ENCODE measurements around the gene TPBGL. TPM values are rescaled to one million over a fixed set of nuclear protein-coding genes. Genes with fewer than 3 reads are reported as not detected.

TPBGL gene
- total and polyA plus RNA-seq, 10 donors, result 0.10 to 0.59 (median 0.16) TPM; not detected in 3

DNA sequence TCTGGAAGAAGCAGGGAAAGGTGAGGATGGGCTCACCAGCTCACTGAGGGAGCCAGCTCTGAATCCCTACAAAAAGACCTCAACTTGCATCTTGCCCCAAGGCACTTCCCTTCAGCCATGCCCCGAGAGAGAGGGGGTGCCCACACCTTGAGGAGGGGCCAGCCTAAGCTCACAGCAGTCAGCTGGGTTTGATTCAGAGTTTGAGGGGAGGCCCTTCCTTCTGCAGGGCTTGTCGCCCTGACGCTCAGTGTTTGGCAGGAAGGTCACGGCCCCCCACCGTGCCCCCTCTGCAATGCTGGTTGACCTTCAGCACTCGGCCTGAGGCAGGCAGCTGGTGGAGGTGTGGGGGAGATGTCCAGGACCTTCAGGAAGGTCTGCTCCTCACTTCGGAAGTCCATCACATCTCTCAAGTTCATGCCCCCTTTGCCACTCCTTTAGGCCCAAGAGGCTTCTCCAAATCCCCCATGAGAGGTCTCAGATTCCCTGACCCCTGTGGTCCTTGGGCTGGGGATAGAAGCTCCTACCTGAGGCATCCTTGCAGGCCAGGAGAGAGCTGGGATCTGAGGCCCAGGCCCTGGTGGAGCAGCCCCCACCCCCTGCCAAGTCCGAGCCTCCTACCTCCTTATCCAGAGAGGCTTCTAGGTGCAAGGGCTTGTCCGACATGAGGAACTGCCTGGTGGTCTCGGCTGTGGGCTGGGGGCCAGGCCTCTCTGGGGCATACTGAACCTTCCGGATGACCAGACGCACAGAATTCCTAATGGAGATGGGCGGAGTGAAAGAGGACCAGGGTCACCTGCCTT lies 37.6 kb downstream of the TPBGL start:
- no peak overlapping the region for H3K4me3 ChIP-seq
- no peaks in the 10 kb centered on the region for H3K9me3 ChIP-seq
- intact Hi-C loops (cut with DNase I; ENCODE audit: low total_unique reads), result no loop called here
- H3K27ac ChIP-seq, result peak overlapping the region in 7 of 8 donors; percentile 20 to 88 (median 72)
- DNase-seq, result peak; percentile 73
- no peaks in the 10 kb centered on the region for H3K27me3 ChIP-seq (replicated peaks in 1 of 7)
- peaks cover 0 to 100% (median 54%) of the 10 kb centered on the region in 6 donors for H3K36me3 ChIP-seq
- TF ChIP-seq POLR2A (IDR thresholded peaks at IDR 0.05) (no peak), POLR2AphosphoS5 (IDR thresholded peaks at IDR 0.05) (peak in 1 of 3 donors; percentile 15)
- H3K4me1 ChIP-seq, result peaks cover 0 to 71% (median 47%) of the 10 kb centered on the region in 6 donors
- 76 to 87% (median 82%) methylated on average over 11 to 13 of the region's 13 CpGs for WGBS, 5 donors

DNA sequence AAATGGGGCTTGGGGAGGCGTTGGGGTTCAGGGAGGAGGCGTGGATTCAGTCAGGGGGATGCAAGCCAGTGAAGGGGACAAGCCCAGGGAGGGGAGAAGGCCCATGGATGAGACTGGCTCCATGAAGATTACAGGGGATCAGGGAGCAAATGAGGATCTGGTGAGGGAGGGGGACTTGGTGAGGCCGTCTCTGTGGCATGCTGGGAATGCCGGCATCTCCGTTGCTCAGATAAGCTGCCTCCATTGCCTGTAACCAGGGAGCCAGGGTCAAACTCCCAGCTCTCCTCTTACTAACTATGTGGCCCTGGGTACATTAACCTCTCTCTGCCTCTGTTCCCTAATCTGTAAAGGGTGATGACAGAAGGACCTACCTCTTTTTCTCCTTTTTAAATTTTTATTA lies 38.7 kb downstream of the TPBGL start:
- Histone ChIP-seq H3K27me3 (replicated peaks in 1 of 7) (no peaks in the 10 kb centered on the region), H3K4me1 (peaks cover 0 to 61% (median 45%) of the 10 kb centered on the region in 6 donors), H3K27ac (peak overlapping the region in 6 of 8 donors; percentile 38 to 88 (median 74)), H3K4me3 (no peak overlapping the region), H3K36me3 (peaks cover 0 to 100% (median 52%) of the 10 kb centered on the region in 6 donors), H3K9me3 (no peaks in the 10 kb centered on the region)
- 72 to 86% (median 83%) methylated on average over 5 of the region's 5 CpGs for WGBS, 5 donors
- intact Hi-C loops (cut with DNase I; ENCODE audit: low total_unique reads), result no loop called here
- peak; percentile 17 for DNase-seq
- TF ChIP-seq POLR2A (IDR thresholded peaks at IDR 0.05) (no peak), POLR2AphosphoS5 (IDR thresholded peaks at IDR 0.05) (no peak)
- TF ChIP-seq, protein P1, sequence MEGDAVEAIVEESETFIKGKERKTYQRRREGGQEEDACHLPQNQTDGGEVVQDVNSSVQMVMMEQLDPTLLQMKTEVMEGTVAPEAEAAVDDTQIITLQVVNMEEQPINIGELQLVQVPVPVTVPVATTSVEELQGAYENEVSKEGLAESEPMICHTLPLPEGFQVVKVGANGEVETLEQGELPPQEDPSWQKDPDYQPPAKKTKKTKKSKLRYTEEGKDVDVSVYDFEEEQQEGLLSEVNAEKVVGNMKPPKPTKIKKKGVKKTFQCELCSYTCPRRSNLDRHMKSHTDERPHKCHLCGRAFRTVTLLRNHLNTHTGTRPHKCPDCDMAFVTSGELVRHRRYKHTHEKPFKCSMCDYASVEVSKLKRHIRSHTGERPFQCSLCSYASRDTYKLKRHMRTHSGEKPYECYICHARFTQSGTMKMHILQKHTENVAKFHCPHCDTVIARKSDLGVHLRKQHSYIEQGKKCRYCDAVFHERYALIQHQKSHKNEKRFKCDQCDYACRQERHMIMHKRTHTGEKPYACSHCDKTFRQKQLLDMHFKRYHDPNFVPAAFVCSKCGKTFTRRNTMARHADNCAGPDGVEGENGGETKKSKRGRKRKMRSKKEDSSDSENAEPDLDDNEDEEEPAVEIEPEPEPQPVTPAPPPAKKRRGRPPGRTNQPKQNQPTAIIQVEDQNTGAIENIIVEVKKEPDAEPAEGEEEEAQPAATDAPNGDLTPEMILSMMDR (IDR thresholded peaks at IDR 0.05 in 8 of 11, conservative IDR thresholded peaks at IDR 0.05 in 3 of 11), result no peak

DNA sequence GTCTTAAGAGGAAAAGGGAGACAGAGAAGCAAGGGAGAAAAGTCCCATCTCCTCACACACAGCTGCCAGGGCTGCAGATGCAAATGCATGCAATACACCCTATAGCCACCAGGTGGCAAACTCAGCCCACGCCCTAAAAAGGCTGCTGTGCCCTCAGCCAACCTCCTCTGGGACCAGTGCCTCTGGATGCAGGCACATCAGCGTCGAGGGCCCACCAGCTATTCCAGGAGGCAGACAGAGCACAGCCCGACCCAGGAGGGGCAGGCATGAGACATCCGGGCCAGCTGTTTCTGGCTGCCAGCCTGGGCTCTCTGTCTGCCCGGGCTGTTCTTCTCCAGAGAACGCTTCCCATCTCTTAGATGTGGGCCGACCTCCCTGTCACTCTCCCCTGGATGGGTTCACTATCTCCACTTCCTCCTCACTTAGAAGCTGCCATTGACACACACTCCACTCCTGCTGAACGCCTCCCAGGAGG lies 39.7 kb downstream of the TPBGL start:
- H3K4me1 ChIP-seq, result peaks cover 0 to 57% (median 38%) of the 10 kb centered on the region in 6 donors
- intact Hi-C loops (cut with DNase I; ENCODE audit: low total_unique reads), result loop anchor here (2.0 kb wide), 1 partner anchor 105 kb away; no protein-coding TSS in a partner anchor
- H3K4me3 ChIP-seq, result no peak overlapping the region
- WGBS, 5 donors, result 24 to 30% (median 26%) methylated on average over 9 of the region's 9 CpGs
- peak overlapping the region in 7 of 8 donors; percentile 30 to 88 (median 63) for H3K27ac ChIP-seq
- TF ChIP-seq, protein P1 (IDR thresholded peaks at IDR 0.05 in 8 of 11, conservative IDR thresholded peaks at IDR 0.05 in 3 of 11), result peak; percentile 95 to 99 (median 98)
- TF ChIP-seq POLR2AphosphoS5 (IDR thresholded peaks at IDR 0.05), result peak; percentile 68 to 75 (median 68)
- TF ChIP-seq POLR2A (IDR thresholded peaks at IDR 0.05), result no peak
- H3K27me3 ChIP-seq (replicated peaks in 1 of 7), result no peaks in the 10 kb centered on the region
- peak; percentile 90 for DNase-seq
- no peaks in the 10 kb centered on the region for H3K9me3 ChIP-seq
- H3K36me3 ChIP-seq, result peaks cover 0 to 100% (median 53%) of the 10 kb centered on the region in 6 donors

DNA sequence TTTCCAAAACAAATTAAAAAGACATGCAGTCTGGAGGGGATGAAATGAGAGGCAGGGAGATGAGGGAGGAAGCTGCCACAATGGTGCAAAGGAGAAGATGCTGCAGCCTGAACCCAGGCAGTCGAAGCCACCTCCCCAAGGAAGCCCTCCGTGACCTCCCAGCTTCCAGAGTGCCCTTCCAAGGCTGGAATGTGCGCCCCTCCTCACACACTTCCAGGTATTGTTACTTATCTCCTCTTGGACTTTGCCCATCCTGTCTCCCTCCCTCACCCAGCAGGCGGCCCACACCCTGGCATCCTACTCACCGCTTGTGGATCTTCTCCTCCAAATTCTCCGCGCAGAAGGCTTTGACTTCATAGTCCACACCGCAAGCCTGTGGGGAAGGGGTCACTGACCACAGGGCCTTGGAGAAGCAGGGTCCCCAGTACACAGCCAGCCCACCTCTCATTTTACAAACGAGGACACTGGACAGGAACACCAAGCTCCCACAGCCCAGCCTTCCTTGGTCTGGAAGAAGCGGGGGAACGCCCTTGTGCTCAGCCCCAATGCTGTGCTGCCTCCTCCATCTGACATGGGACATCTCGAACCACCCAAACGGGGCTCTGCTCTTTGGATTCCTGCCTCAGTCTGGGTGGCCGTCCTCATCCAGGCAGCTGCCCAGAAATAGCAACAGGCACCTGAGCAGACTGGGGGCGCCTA lies 40.3 kb downstream of the TPBGL start:
- Histone ChIP-seq H3K36me3 (peaks cover 0 to 100% (median 53%) of the 10 kb centered on the region in 6 donors), H3K4me1 (peaks cover 0 to 53% (median 31%) of the 10 kb centered on the region in 6 donors), H3K4me3 (no peak overlapping the region), H3K27me3 (replicated peaks in 1 of 7) (no peaks in the 10 kb centered on the region), H3K27ac (peak overlapping the region in 7 of 8 donors; percentile 30 to 88 (median 63)), H3K9me3 (no peaks in the 10 kb centered on the region)
- WGBS, 5 donors, result 68 to 89% (median 78%) methylated on average over 15 of the region's 15 CpGs
- intact Hi-C loops (cut with DNase I; ENCODE audit: low total_unique reads), result loop anchor here (2.0 kb wide), 1 partner anchor 104 kb away; no protein-coding TSS in a partner anchor
- TF ChIP-seq POLR2A (IDR thresholded peaks at IDR 0.05) (no peak), POLR2AphosphoS5 (IDR thresholded peaks at IDR 0.05) (peak in 2 of 3 donors; percentile 14 to 24)
- DNase-seq, result peak; percentile 76
